GM15510 (cell line): ENCODE results near the gene ZNF718.

Experiments
- POLR2A ChIP-seq: IDR thresholded peaks from 3 replicates; pipeline ENCODE4 v1.6.1; 2011; ENCODE audit warnings: borderline replicate concordance; ENCODE audit not compliant: insufficient read length; ENCODE audit errors: extremely low read depth

The ZNF718 gene

GRCh38 chr4:124275-125081 is at the start of gene ZNF718:
Gene ZNF718, plus strand, starts transcription at chr4:124501. Its CDS starts 170 bp downstream, at chr4:124671.
- peak; percentile 79 for TF ChIP-seq POLR2A

GRCh38 chr4:85951-86350 is 38.4 kb upstream of the ZNF718 start:
- no peak for TF ChIP-seq POLR2A

DNA sequence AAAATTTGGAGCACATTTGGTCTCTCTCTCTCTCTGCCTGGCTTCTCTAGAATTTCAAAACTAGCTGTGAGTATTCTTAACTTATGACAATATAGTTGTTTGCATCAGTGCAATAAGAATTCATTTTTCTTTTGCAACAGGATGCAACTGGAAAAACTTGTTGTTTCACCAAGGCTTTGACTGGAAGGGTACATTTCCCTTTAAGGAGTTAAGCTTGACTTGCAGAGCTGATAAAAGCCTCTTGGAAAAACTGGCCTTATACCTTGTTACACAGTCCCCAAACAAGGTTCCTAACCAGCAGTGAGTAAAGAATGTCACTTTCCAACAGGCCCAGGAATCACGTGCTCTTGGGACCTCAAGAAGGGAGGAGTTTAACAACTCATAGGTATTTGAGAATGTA is 25.9 kb upstream of the ZNF718 start:
- no peak for TF ChIP-seq POLR2A

DNA sequence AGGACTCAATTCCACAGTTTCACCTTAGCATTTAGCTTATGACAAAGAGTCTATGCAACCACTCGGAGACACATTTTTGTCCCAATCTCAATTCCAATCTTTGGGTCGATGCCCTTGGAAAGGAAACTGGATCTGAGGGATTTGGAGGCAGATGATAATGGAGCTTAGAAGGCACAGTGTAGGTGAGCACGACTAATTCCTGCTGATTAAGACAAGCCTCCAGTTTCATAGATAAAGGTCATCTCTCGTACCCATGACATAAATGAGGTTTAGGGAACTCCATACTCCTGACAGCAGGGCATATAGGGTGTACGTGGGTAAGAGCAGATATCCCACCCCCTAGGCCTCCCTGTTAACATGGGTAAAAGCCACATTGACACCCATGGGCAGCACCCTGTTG is 24.4 kb upstream of the ZNF718 start:
- TF ChIP-seq POLR2A: no peak

GRCh38 chr4:107083-107443 is 17.2 kb upstream of the ZNF718 start:
- TF ChIP-seq POLR2A: no peak

GRCh38 chr4:107444-108429 is 16.6 kb upstream of the ZNF718 start:
- no peak for TF ChIP-seq POLR2A

GRCh38 chr4:112771-113170 is 11.5 kb upstream of the ZNF718 start:
- TF ChIP-seq POLR2A: no peak

DNA sequence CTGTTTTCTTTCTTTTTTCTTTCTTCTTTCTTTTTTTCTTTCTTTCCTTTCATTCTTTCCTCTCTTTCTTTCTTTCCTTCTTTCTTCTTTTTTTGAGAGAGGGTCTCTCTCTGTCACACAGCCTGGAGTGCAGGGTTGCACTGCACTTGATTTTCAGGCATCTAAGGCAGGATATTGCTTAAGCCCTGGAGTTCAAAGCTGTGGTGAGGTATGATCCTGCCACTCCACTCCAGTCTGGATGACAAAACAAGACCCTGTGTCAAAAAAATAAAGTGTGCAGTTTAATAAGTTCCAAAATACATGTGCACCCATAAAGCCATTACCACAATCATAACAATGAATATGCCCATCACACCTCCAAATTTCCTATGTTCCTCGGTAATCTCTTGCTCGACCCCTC is 10.6 kb upstream of the ZNF718 start:
- no peak for TF ChIP-seq POLR2A

- TF ChIP-seq POLR2A: no peak
These were observed 10.2 kb upstream of the ZNF718 start for GRCh38 chr4:114149-114548.

- TF ChIP-seq POLR2A: no peak
These were observed 7.8 kb upstream of the ZNF718 start for GRCh38 chr4:116499-116898.

GRCh38 chr4:120616-121015 is 3.7 kb upstream of the ZNF718 start:
- no peak for TF ChIP-seq POLR2A

- TF ChIP-seq POLR2A: no peak
These were observed 2.8 kb upstream of the ZNF718 start for GRCh38 chr4:121408-122084.

DNA sequence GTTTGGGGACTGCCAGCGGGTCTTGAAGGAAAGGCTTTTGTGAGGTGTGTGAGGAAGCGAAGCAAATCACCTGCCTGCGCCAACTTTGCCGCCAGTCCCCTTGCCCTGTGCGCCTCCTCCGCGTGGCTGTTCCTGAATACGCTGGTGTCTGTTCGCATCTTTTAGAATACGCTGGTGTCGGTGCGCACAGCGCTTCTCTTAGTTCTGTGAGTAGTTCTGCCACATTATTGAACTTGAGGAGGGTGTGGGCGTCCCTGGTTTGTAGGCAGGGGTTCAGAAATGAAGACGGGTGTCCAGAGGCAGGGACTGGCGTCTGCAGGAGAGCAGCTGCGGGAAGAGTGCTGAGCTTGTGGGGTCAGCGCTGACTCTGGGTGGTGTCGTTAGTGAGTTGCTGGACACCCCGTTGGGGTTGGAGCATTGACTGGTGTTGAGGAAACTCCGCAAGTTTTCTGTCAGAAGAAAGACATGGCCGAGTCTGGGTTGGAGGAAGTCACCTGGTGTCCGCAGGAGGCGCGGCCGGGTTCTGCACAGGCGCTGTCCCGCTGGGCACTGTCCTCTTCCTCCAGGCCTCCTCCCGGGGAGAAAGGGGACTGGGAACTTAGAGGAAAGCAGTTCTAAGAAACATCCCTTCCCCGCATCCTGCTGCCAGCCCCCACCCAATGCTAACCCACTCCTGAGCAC is 930 bp downstream of the ZNF718 start:
- TF ChIP-seq POLR2A: no peak

- TF ChIP-seq POLR2A: no peak
These were observed 1.5 kb downstream of the ZNF718 start for GRCh38 chr4:125833-126232.
